ENCODE measurements around the gene MYH13. TPM values are rescaled to one million over a fixed set of nuclear protein-coding genes. Genes with fewer than 3 reads are reported as not detected.

Gene MYH13
- total RNA-seq, 2 experiments from 2014 or later: not detected

- no peak for DNase-seq (ENCODE audit: low spot score)
- Histone ChIP-seq H3K4me2 (ENCODE audit: low read length) (no peak overlapping the region), H3K36me3 (ENCODE audit: insufficient read depth, low read length) (no peaks in the 10 kb centered on the region), H3K27ac (ENCODE audit: low read depth, low read length, poor library complexity, severe bottlenecking) (no peak overlapping the region), H3K4me1 (ENCODE audit: insufficient read depth, low read length, poor library complexity, severe bottlenecking) (no peaks in the 10 kb centered on the region), H3K4me3 (ENCODE audit: low read depth, low read length, poor library complexity, severe bottlenecking) (no peak overlapping the region), H3K9me3 (ENCODE audit: low read length) (no peaks in the 10 kb centered on the region), H4K20me1 (ENCODE audit: insufficient read depth, low read length) (no peaks in the 10 kb centered on the region), H3K79me2 (ENCODE audit: insufficient read depth, low read depth, low read length) (no peaks in the 10 kb centered on the region), H3K9me2 (ENCODE audit: insufficient read depth, low read length) (no peaks in the 10 kb centered on the region), H2AFZ (ENCODE audit: low read length) (no peak overlapping the region)
- intact Hi-C loops (cut with micrococcal nuclease; ENCODE audit: unreplicated experiment): no loop called here
- TF ChIP-seq CTCF (conservative IDR thresholded peaks at IDR 0.05; ENCODE audit: low read length) (no peak), EZH2phosphoT487 (IDR thresholded peaks at IDR 0.05; ENCODE audit: borderline replicate concordance, low read depth, low read length) (no peak)
- no TSS peak for BruUV-seq (replicated peaks)
- ChIA-PET POLR2A (no interaction called here), CTCF (ENCODE audit: unreplicated experiment) (no interaction called here)
These were observed 104.8 kb downstream of the MYH13 start for GRCh38 chr17:10268005-10268404.

- intact Hi-C loops (cut with micrococcal nuclease; ENCODE audit: unreplicated experiment): no loop called here
- DNase-seq (ENCODE audit: low spot score): no peak
- H3K9me3 ChIP-seq (ENCODE audit: low read length): no peaks in the 10 kb centered on the region
- POLR2A ChIA-PET: no interaction called here
- no peaks in the 10 kb centered on the region for H3K9me2 ChIP-seq (ENCODE audit: insufficient read depth, low read length)
- CTCF ChIA-PET (ENCODE audit: unreplicated experiment): interaction anchor here (0.5 kb wide), 1 partner anchor 30 kb away, joined by 3 read pairs; no protein-coding TSS in a partner anchor
- BruUV-seq (replicated peaks): no TSS peak
- no peaks in the 10 kb centered on the region for H3K36me3 ChIP-seq (ENCODE audit: insufficient read depth, low read length)
- no peak overlapping the region for H3K4me3 ChIP-seq (ENCODE audit: low read depth, low read length, poor library complexity, severe bottlenecking)
- H3K4me2 ChIP-seq (ENCODE audit: low read length): no peak overlapping the region
- H3K27ac ChIP-seq (ENCODE audit: low read depth, low read length, poor library complexity, severe bottlenecking): no peak overlapping the region
- no peaks in the 10 kb centered on the region for H4K20me1 ChIP-seq (ENCODE audit: insufficient read depth, low read length)
- TF ChIP-seq EZH2phosphoT487 (IDR thresholded peaks at IDR 0.05; ENCODE audit: borderline replicate concordance, low read depth, low read length) (no peak), CTCF (conservative IDR thresholded peaks at IDR 0.05; ENCODE audit: low read length) (no peak)
- no peak overlapping the region for H2AFZ ChIP-seq (ENCODE audit: low read length)
- no peaks in the 10 kb centered on the region for H3K79me2 ChIP-seq (ENCODE audit: insufficient read depth, low read depth, low read length)
- no peaks in the 10 kb centered on the region for H3K4me1 ChIP-seq (ENCODE audit: insufficient read depth, low read length, poor library complexity, severe bottlenecking)
These were observed 106.4 kb downstream of the MYH13 start for GRCh38 chr17:10266296-10266876.

GRCh38 chr17:10265100-10265810 is 107.6 kb downstream of the MYH13 start:
- no peak overlapping the region for H2AFZ ChIP-seq (ENCODE audit: low read length)
- ChIA-PET POLR2A (no interaction called here), CTCF (ENCODE audit: unreplicated experiment) (no interaction called here)
- intact Hi-C loops (cut with micrococcal nuclease; ENCODE audit: unreplicated experiment): no loop called here
- H3K27ac ChIP-seq (ENCODE audit: low read depth, low read length, poor library complexity, severe bottlenecking): no peak overlapping the region
- DNase-seq (ENCODE audit: low spot score): no peak
- TF ChIP-seq CTCF (conservative IDR thresholded peaks at IDR 0.05; ENCODE audit: low read length) (no peak), EZH2phosphoT487 (IDR thresholded peaks at IDR 0.05; ENCODE audit: borderline replicate concordance, low read depth, low read length) (no peak)
- H4K20me1 ChIP-seq (ENCODE audit: insufficient read depth, low read length): no peaks in the 10 kb centered on the region
- H3K4me1 ChIP-seq (ENCODE audit: insufficient read depth, low read length, poor library complexity, severe bottlenecking): no peaks in the 10 kb centered on the region
- no peaks in the 10 kb centered on the region for H3K36me3 ChIP-seq (ENCODE audit: insufficient read depth, low read length)
- H3K4me2 ChIP-seq (ENCODE audit: low read length): no peak overlapping the region
- no peak overlapping the region for H3K4me3 ChIP-seq (ENCODE audit: low read depth, low read length, poor library complexity, severe bottlenecking)
- H3K9me3 ChIP-seq (ENCODE audit: low read length): no peaks in the 10 kb centered on the region
- no TSS peak for BruUV-seq (replicated peaks)
- no peaks in the 10 kb centered on the region for H3K9me2 ChIP-seq (ENCODE audit: insufficient read depth, low read length)
- no peaks in the 10 kb centered on the region for H3K79me2 ChIP-seq (ENCODE audit: insufficient read depth, low read depth, low read length)
